ENCODE measurements around the gene LINC00237.

DNA sequence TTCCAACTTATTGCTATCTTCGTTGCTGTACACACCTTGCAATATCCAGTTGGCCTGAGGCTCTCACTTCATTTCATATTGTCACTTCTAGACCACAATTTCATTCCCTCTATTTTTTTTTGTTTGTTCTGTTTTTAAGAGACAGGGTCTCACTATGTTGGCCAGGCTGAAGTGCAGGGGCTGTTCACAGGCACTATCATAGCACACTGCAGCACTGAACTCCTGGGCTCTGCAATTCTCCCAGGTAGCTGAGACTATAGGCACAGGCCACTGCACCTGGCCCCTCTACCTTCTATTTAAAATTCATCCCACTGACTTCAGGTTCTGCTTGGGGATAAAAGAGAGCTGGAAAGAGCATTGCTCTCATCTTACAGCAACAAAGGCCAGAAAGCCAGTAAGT is 4.7 kb upstream of the LINC00237 start:
- TF ChIP-seq, protein P1, sequence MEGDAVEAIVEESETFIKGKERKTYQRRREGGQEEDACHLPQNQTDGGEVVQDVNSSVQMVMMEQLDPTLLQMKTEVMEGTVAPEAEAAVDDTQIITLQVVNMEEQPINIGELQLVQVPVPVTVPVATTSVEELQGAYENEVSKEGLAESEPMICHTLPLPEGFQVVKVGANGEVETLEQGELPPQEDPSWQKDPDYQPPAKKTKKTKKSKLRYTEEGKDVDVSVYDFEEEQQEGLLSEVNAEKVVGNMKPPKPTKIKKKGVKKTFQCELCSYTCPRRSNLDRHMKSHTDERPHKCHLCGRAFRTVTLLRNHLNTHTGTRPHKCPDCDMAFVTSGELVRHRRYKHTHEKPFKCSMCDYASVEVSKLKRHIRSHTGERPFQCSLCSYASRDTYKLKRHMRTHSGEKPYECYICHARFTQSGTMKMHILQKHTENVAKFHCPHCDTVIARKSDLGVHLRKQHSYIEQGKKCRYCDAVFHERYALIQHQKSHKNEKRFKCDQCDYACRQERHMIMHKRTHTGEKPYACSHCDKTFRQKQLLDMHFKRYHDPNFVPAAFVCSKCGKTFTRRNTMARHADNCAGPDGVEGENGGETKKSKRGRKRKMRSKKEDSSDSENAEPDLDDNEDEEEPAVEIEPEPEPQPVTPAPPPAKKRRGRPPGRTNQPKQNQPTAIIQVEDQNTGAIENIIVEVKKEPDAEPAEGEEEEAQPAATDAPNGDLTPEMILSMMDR (conservative IDR thresholded peaks at IDR 0.05), result no peak
- no peak for TF ChIP-seq ZFX (IDR thresholded peaks at IDR 0.05)

Data from C4-2B (cell line).